Stimulated activated naive CD8-positive, alpha-beta T cell treated with anti-CD3 and anti-CD28 coated beads, Interleukin-15, Interleukin-2, amounts not matched to agents 100 U/mL and 50 U/mL, for 24 hours (primary cell): ENCODE measurements around the gene ZNF799.
"Not testable (repeated sequence)": the region's sequence is repeated elsewhere in the genome, so short reads cannot be mapped to it uniquely, and the experiment has no call there.

Source experiments
- ATAC-seq: fragments of 150-1000 bp; cut with Tn5 transposase; one replicate; pipeline ENCODE4 v1.10.0; 2021
- DNase-seq: peaks from one replicate; pipeline ENCODE4 v3.0.0; 2021

The ZNF799 gene

DNA sequence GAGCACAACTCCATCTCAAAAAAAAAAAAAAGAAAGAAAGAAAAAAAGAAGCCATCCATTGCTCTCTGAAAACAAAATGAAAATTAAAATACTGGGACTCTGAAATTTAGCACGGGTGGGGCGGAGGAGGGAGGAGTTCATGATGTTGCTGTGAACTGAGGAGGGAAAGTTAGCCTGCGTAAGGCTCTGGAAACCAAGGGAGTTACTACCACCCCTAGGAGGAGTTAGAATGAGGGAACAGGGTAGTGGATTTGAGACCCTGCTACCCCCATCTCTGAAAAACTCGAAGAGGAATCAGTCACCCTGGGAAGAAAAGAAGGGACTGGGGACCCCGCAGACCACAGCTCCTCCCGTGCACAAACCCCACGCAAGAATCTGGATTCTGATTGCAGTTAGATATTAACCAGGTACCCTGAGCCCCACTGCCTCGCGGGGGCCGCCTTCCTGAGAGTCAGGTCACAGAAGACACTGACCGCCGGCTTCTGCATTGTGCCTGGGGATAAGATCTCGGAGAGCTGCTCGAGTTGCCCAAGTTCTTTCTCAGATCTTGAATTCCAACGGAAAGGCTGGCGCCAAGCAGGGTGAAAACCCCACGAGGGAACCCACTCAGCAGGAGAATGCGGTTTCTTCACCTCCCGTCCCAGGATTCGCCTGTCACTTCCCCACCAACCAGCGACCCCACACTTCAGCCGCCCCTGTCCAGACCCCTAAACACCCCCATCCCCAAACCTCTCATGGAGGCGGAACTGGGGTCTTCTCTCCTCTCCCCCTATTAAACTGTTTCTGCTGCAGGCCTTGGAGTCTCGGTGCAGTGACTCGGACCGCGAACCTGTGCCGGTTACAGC is 36.5 kb downstream of the ZNF799 start:
- ATAC-seq: no peak
- DNase-seq: peak; percentile 17

DNA sequence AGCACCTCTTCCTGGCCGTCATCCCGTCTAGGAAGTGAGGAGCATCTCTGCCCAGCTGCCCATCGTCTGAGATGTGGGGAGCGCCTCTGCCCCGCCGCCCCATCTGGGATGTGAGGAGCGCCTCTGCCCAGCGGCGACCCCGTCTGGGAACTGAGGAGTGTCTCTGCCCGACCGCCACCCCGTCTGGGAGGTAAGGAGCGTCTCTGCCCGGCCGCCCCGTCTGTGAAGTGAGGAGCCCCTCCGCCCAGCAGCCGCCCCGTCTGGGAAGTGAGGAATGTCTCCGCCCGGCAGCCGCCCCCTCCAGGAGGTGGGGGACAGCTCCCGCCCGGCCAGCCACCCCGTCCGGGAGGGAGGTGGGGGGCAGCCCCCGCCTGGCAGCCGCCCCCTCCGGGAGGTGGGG is 38.8 kb downstream of the ZNF799 start:
- ATAC-seq, DNase-seq: not testable (repeated sequence)

DNA sequence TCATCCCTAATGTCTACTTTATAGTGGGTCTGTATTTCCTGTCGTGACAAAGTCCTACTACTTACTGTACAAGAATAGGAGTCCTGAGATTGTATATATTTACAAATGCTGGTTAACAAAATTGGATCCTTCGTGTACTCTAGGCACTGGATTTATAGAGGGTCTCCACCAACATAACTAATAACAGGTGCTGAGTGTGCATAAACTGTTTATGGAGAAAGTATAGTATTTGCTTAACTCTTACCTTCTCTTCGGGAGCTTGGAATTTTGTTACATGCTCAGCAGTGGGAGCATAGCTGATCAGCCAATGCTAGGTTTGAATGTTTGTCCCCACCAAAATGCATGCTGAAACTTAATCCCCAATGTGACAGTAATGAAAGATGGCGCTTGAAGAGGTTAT is 47.7 kb downstream of the ZNF799 start:
- no peak for ATAC-seq

DNA sequence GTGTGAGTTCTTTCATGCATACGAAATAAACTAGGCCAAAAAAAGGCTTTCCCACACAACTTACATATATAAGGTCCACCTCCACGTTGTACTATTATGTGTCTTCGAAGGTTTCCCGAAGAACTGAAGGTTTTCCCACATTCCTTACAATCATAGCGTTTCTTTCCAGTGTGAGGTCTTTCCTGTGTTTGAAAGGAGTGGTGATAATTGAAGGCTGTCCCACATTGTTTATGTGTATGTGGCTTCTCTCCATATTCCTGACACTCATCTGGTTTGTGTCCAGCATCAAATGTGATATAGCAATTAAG is 50.2 kb downstream of the ZNF799 start:
- DNase-seq (no peak), ATAC-seq (no peak)

More for the DNA sequence above, 47.7 kb downstream of the ZNF799 start:
- DNase-seq: no peak

DNA sequence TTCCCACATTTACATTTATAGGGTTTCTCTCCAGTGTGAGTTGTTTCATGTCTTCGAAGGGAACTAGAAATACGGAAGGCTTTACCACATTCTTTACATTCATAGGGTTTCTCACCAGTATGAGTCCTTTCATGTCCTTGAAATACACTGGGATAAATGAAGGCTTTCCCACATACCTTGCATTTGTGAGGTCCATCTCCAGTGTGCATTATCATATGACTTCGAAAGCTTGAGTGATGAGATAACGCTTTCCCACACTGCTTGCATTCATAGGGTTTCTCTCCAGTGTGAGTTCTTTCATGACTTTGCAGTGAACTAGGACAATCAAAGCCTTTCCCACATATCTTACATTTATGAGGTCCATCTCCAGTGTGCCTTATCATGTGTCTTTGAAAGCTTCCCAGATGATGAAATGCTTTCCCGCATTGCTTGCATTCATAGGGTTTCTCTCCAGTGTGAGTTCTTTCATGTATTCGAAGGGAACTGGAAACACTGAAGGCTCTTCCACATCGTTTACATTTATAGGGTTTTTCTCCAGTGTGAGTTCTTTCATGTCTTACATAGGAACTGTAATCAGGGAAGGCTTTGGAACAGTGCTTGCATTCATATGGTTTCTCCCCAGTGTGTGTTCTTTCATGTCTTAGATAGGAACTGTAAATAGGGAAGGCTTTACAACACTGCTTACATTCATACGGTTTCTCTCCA is 50.7 kb downstream of the ZNF799 start:
- ATAC-seq (no peak), DNase-seq (no peak)

DNA sequence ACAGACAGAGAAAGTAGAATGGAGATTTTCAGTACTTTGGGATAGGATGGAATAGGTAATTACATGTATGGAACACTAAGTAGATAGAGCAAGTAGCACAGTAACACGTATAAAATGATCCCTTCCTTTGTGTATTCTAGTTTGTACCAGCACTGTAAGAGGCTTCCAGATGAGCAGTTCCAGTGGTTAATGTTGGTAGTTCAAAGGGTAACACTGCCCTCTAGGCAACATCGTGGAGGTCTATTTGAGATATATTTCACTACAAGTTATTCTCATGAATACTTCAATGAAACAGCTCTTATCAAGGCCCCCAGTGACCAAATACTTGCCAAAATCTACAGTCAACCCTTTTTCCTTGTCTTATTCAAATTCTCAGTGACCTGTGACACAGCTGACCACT is 54.2 kb downstream of the ZNF799 start:
- ATAC-seq: no peak

DNA sequence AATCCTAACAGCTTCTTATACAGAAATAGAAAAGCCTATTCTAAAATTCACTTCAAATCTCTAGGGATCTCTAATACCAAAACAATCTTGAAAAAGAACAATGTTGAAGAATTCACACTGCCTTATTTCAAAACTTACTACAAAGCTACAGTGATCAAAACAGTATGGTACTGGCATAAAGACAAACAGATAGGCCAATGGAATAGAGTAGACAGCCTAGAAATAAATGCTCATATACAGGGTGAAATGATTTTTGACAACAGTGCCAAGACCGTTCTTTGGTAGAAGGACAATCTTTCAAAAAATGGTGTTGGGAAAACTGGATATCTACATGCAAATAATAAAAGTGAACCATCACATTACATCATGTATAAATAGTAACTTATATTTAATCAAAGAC is 55.9 kb downstream of the ZNF799 start:
- no peak for ATAC-seq
- no peak for DNase-seq

More for the DNA sequence above, 54.2 kb downstream of the ZNF799 start:
- no peak for DNase-seq
